ENCODE results near the gene DIPK1C.
A peak's percentile ranks its signal among the peaks of the same experiment; 100 is the strongest.

DIPK1C gene

DNA sequence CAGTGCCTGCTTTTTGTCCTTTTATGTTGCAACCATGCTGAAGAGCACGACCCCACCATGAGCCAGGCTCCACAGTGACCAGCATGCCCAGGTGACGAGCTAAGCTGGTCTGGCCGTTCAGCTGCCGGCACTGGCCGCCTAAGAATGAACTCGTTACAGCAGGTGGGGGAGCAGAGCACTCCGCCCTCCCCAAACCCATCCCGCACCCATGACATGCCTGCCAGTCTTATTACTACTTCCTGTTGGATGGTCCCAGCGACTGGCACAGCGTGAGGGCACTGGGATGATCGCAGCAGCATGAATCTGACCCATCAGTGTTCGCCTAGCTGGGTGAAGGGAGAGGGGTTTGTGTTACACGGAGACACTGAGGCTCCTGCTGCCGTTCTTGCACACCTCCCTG is 11.5 kb downstream of the DIPK1C start:
- H3K9me3 ChIP-seq (ENCODE audit: control insufficient read depth in 5 of 5, low read length in 5 of 5): no peaks in the 10 kb centered on the region

DNA sequence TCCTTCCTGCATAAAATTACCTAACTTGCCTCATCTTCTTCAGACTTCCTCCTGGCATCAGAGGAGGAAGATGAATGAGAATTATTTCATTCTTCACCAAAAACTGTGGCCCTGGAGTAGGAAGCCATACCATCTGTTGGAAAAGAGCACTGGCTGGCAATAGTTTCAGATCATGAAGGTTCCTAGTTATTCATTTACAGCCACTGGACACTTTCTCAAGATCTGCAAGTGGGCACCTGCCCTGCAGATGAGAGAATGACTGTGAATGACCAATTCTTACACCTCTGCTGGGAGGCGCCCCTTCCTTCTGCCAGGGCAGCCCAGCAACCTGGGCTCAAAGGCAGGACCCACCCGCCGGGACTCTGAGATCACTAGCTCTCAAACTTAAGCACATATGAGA is 13.0 kb downstream of the DIPK1C start:
- Histone ChIP-seq H3K36me3 (ENCODE audit: control insufficient read depth in 5 of 5, insufficient read depth in 5 of 5, low read length in 5 of 5) (no peaks in the 10 kb centered on the region), H3K27ac (ENCODE audit: low read depth, low read length) (no peak overlapping the region), H3K9me3 (ENCODE audit: control insufficient read depth in 5 of 5, low read length in 5 of 5) (no peaks in the 10 kb centered on the region), H3K4me1 (ENCODE audit: control insufficient read depth in 5 of 5, insufficient read depth in 5 of 5, low read length in 5 of 5) (no peaks in the 10 kb centered on the region), H3K27me3 (ENCODE audit: control insufficient read depth in 5 of 5, insufficient read depth in 4 of 5, low read length in 5 of 5) (peaks cover 0 to 5% (median 0%) of the 10 kb centered on the region in 5 donors), H3K4me3 (ENCODE audit: low read depth in 1 of 5, low read length in 5 of 5) (no peak overlapping the region), H3K9ac (ENCODE audit: low read length in 5 of 5) (no peak overlapping the region)

More for the DNA sequence above, 11.5 kb downstream of the DIPK1C start:
- Histone ChIP-seq H3K27ac (ENCODE audit: low read depth, low read length) (no peak overlapping the region), H3K27me3 (ENCODE audit: control insufficient read depth in 5 of 5, insufficient read depth in 4 of 5, low read length in 5 of 5) (peaks cover 0 to 5% (median 2%) of the 10 kb centered on the region in 5 donors), H3K36me3 (ENCODE audit: control insufficient read depth in 5 of 5, insufficient read depth in 5 of 5, low read length in 5 of 5) (no peaks in the 10 kb centered on the region), H3K9ac (ENCODE audit: low read length in 5 of 5) (no peak overlapping the region), H3K4me3 (ENCODE audit: low read depth in 1 of 5, low read length in 5 of 5) (no peak overlapping the region), H3K4me1 (ENCODE audit: control insufficient read depth in 5 of 5, insufficient read depth in 5 of 5, low read length in 5 of 5) (peaks cover 0 to 3% (median 0%) of the 10 kb centered on the region in 5 donors)

DNA sequence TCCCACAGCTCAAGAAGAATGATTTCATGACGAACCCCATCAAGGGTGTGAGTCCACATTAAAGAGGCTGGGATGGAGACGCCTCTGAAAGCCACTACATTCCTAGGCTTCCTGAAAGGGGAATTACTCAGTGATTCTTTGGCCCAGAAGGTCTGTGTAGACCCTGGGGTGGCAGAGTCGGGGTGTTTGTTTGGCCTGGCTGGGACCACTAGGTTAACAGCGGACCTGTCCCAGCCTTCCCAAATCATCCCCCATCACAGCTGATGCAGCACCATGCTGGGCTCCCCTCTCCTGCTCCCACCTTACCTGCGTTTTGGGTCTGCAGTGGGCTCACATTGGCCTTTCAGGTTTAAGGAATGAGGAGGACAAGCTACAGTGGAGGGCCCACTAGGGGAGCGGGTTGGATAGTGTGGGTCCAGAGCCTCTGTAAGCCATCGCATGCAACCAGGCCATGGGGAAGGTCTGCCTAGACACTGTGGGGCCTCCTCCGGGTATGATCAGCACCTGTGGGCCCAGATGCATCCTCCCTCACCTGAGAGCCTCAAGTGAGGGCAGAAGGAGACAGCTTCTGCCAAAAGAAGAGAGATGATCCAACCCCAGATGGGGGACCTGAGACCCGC is 16.2 kb downstream of the DIPK1C start:
- H3K27ac ChIP-seq (ENCODE audit: low read depth, low read length): no peak overlapping the region
- no peak overlapping the region for H3K9ac ChIP-seq (ENCODE audit: low read length in 5 of 5)
- no peaks in the 10 kb centered on the region for H3K36me3 ChIP-seq (ENCODE audit: control insufficient read depth in 5 of 5, insufficient read depth in 5 of 5, low read length in 5 of 5)

DNA sequence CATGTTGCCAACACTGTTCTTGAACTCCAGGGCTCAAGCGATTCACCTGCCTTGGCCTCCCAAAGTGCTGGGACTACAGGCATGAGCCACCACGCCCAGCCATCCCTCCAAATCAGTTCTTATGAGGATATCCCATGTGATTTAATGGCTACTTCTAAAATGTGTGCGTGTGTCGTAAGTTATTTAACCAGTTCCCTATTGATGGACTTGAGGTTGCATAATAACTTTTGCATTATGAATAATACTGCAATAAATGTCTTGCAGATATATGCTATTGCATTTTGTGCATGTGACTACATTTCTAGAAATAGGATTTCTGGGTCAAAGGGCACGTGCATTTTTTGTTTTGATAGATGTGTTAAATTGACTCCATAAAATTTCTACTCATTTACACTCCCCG is 19.0 kb downstream of the DIPK1C start:
- H3K9me3 ChIP-seq (ENCODE audit: control insufficient read depth in 5 of 5, low read length in 5 of 5): no peaks in the 10 kb centered on the region
- no peak overlapping the region for H3K9ac ChIP-seq (ENCODE audit: low read length in 5 of 5)
- no peaks in the 10 kb centered on the region for H3K36me3 ChIP-seq (ENCODE audit: control insufficient read depth in 5 of 5, insufficient read depth in 5 of 5, low read length in 5 of 5)
- no peak overlapping the region for H3K27ac ChIP-seq (ENCODE audit: low read depth, low read length)
- no peak overlapping the region for H3K4me3 ChIP-seq (ENCODE audit: low read depth in 1 of 5, low read length in 5 of 5)
- peaks cover 0 to 4% (median 0%) of the 10 kb centered on the region in 5 donors for H3K27me3 ChIP-seq (ENCODE audit: control insufficient read depth in 5 of 5, insufficient read depth in 4 of 5, low read length in 5 of 5)
- peaks cover 0 to 20% (median 8%) of the 10 kb centered on the region in 5 donors for H3K4me1 ChIP-seq (ENCODE audit: control insufficient read depth in 5 of 5, insufficient read depth in 5 of 5, low read length in 5 of 5)

More for the DNA sequence above, 16.2 kb downstream of the DIPK1C start:
- H3K4me1 ChIP-seq (ENCODE audit: control insufficient read depth in 5 of 5, insufficient read depth in 5 of 5, low read length in 5 of 5): peaks cover 0 to 12% (median 6%) of the 10 kb centered on the region in 5 donors
- H3K27me3 ChIP-seq (ENCODE audit: control insufficient read depth in 5 of 5, insufficient read depth in 4 of 5, low read length in 5 of 5): peaks cover 0 to 5% (median 2%) of the 10 kb centered on the region in 5 donors
- H3K4me3 ChIP-seq (ENCODE audit: low read depth in 1 of 5, low read length in 5 of 5): no peak overlapping the region
- H3K9me3 ChIP-seq (ENCODE audit: control insufficient read depth in 5 of 5, low read length in 5 of 5): no peaks in the 10 kb centered on the region

DNA sequence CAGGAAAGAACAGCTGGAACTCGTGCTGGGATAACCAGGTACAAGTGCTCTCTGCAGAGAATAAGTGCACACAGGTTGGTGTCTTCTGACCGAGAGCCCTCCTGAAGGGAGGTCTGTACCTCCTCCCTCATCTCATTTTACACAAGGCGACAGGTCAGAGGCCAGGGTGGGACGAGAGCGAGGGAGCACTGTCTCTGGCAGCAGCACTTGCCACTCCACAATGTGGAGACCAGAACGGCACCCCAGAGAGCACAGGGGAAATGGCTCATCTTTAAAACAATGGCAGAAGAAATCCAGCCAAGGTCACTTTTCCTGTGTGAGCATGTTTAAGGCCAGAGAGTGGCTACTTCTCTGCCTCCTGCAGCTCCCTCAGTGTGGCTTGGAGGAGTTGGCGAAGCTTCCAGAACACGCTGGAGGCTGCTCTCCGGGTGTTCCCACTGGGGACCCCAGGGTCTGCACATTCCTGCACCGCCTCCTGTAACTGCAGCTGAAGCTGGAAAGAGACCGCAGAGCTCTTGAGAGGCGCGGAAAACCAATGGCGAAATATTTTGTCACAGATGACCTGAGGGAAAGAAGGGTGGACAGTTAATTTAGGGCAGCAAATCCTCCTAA is 20.8 kb downstream of the DIPK1C start:
- Histone ChIP-seq H3K4me1 (ENCODE audit: control insufficient read depth in 5 of 5, insufficient read depth in 5 of 5, low read length in 5 of 5) (peaks cover 0 to 20% (median 13%) of the 10 kb centered on the region in 5 donors), H3K27ac (ENCODE audit: low read depth, low read length) (peak overlapping the region; percentile 4), H3K36me3 (ENCODE audit: control insufficient read depth in 5 of 5, insufficient read depth in 5 of 5, low read length in 5 of 5) (no peaks in the 10 kb centered on the region), H3K4me3 (ENCODE audit: low read depth in 1 of 5, low read length in 5 of 5) (no peak overlapping the region), H3K27me3 (ENCODE audit: control insufficient read depth in 5 of 5, insufficient read depth in 4 of 5, low read length in 5 of 5) (peaks cover 0 to 4% (median 0%) of the 10 kb centered on the region in 5 donors), H3K9ac (ENCODE audit: low read length in 5 of 5) (no peak overlapping the region), H3K9me3 (ENCODE audit: control insufficient read depth in 5 of 5, low read length in 5 of 5) (no peaks in the 10 kb centered on the region)

DNA sequence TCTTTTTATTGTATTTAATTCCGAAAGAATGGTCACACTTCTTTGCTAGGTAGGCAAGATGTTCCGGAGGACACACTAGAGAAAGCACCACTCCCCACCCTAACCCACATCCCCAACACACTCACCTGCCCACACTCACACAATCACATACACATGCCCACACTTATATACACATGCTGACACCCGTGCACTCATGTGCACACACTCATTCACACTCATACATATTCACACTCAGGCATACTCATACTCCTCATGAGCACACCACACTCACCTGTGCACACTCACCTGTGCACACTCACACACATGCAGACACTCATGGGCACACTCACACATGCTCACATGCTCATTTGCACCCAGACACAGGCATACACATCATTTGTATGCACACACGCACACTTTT is 21.4 kb downstream of the DIPK1C start:
- no peak overlapping the region for H3K9ac ChIP-seq (ENCODE audit: low read length in 5 of 5)
- H3K4me1 ChIP-seq (ENCODE audit: control insufficient read depth in 5 of 5, insufficient read depth in 5 of 5, low read length in 5 of 5): peaks cover 0 to 20% (median 14%) of the 10 kb centered on the region in 5 donors
- no peaks in the 10 kb centered on the region for H3K9me3 ChIP-seq (ENCODE audit: control insufficient read depth in 5 of 5, low read length in 5 of 5)
- peaks cover 0 to 4% (median 0%) of the 10 kb centered on the region in 5 donors for H3K27me3 ChIP-seq (ENCODE audit: control insufficient read depth in 5 of 5, insufficient read depth in 4 of 5, low read length in 5 of 5)
- H3K36me3 ChIP-seq (ENCODE audit: control insufficient read depth in 5 of 5, insufficient read depth in 5 of 5, low read length in 5 of 5): no peaks in the 10 kb centered on the region
- H3K27ac ChIP-seq (ENCODE audit: low read depth, low read length): no peak overlapping the region
- no peak overlapping the region for H3K4me3 ChIP-seq (ENCODE audit: low read depth in 1 of 5, low read length in 5 of 5)

DNA sequence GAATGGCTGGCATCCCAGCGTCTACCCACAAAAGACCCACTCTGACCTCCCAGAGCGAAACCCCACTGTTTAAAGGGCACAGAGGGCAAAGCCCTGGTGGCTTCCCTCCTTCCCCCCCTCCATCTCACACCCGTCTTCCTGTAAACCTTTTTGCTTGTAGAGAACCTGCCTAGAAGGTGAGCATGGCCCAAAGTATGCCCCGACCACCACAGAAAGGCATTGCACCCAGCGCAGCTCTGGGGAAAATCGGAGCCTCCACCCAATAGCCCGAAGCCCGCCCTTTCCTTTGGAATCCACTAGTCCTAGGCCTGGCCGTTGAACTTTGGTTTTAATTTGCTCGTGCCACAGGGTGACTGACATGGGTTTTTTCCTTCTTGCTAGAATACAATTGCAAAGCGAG is 22.6 kb downstream of the DIPK1C start:
- Histone ChIP-seq H3K27ac (ENCODE audit: low read depth, low read length) (no peak overlapping the region), H3K9ac (ENCODE audit: low read length in 5 of 5) (no peak overlapping the region), H3K27me3 (ENCODE audit: control insufficient read depth in 5 of 5, insufficient read depth in 4 of 5, low read length in 5 of 5) (peaks cover 0 to 6% (median 0%) of the 10 kb centered on the region in 5 donors), H3K9me3 (ENCODE audit: control insufficient read depth in 5 of 5, low read length in 5 of 5) (no peaks in the 10 kb centered on the region), H3K36me3 (ENCODE audit: control insufficient read depth in 5 of 5, insufficient read depth in 5 of 5, low read length in 5 of 5) (no peaks in the 10 kb centered on the region), H3K4me1 (ENCODE audit: control insufficient read depth in 5 of 5, insufficient read depth in 5 of 5, low read length in 5 of 5) (peaks cover 0 to 21% (median 14%) of the 10 kb centered on the region in 5 donors), H3K4me3 (ENCODE audit: low read depth in 1 of 5, low read length in 5 of 5) (no peak overlapping the region)

DNA sequence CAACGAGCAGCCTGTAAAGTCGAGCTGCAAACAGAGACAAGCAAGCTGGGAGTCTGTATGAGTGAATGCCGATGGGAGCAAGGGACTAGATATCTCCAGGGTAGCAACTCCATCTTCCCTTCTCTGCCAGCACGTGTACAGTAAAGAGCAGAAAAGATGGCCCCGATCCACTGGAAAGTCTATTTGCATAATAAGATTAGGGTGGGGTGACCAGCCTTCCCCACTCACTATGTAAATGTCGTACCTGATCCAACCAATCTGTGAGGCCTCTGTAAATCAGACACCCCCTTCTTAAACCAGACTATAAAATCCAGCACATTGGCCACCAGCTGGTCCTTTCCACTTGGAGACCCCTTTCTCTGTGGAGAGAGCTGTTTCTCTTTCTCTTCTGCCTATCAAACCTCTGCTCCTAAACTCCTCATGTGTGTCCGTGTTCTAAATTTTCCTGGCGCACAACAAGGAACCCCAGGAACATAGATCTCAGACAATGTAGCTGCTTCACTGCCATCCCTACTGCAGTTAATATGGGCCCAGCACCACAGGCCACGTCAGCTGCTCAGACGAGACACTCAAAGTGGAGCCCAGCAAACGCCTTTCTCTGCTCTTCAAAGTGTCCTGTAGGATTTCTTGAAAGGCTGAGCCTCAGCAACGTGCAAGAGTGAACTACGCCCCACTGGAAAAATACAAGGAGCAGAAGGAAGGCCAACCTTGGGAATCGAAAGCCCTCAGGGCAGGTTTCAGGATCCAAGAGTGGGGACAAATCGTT is 26.1 kb downstream of the DIPK1C start:
- Histone ChIP-seq H3K36me3 (ENCODE audit: control insufficient read depth in 5 of 5, insufficient read depth in 5 of 5, low read length in 5 of 5) (no peaks in the 10 kb centered on the region), H3K9me3 (ENCODE audit: control insufficient read depth in 5 of 5, low read length in 5 of 5) (no peaks in the 10 kb centered on the region), H3K4me3 (ENCODE audit: low read depth in 1 of 5, low read length in 5 of 5) (no peak overlapping the region), H3K4me1 (ENCODE audit: control insufficient read depth in 5 of 5, insufficient read depth in 5 of 5, low read length in 5 of 5) (peaks cover 0 to 12% (median 3%) of the 10 kb centered on the region in 5 donors), H3K27ac (ENCODE audit: low read depth, low read length) (no peak overlapping the region), H3K27me3 (ENCODE audit: control insufficient read depth in 5 of 5, insufficient read depth in 4 of 5, low read length in 5 of 5) (peaks cover 0 to 5% (median 0%) of the 10 kb centered on the region in 5 donors), H3K9ac (ENCODE audit: low read length in 5 of 5) (no peak overlapping the region)

DNA sequence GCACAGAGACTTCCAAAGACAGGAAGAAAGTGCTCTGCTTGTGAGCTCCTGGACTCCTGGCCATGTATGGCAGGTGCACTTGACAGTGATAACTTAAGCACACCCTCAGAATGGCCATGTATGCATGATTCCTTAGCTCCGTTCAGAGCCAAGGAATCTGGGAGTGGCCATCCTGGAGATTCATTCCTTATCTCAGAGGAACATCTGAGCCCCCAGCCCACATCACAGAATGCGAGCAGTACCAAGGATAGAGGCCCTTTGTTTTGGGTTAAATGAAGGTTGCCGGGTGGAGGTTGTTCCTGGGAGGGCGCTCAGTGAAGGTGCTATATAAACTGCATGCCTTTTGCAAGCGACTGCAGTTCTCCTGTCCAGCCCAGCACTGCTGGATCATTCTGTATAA is 26.9 kb downstream of the DIPK1C start:
- Histone ChIP-seq H3K27ac (ENCODE audit: low read depth, low read length) (no peak overlapping the region), H3K9ac (ENCODE audit: low read length in 5 of 5) (no peak overlapping the region), H3K4me3 (ENCODE audit: low read depth in 1 of 5, low read length in 5 of 5) (no peak overlapping the region), H3K9me3 (ENCODE audit: control insufficient read depth in 5 of 5, low read length in 5 of 5) (peaks cover 0 to 5% (median 4%) of the 10 kb centered on the region in 5 donors), H3K27me3 (ENCODE audit: control insufficient read depth in 5 of 5, insufficient read depth in 4 of 5, low read length in 5 of 5) (peaks cover 0 to 2% (median 0%) of the 10 kb centered on the region in 5 donors), H3K36me3 (ENCODE audit: control insufficient read depth in 5 of 5, insufficient read depth in 5 of 5, low read length in 5 of 5) (no peaks in the 10 kb centered on the region), H3K4me1 (ENCODE audit: control insufficient read depth in 5 of 5, insufficient read depth in 5 of 5, low read length in 5 of 5) (peaks cover 0 to 6% (median 0%) of the 10 kb centered on the region in 5 donors)

DNA sequence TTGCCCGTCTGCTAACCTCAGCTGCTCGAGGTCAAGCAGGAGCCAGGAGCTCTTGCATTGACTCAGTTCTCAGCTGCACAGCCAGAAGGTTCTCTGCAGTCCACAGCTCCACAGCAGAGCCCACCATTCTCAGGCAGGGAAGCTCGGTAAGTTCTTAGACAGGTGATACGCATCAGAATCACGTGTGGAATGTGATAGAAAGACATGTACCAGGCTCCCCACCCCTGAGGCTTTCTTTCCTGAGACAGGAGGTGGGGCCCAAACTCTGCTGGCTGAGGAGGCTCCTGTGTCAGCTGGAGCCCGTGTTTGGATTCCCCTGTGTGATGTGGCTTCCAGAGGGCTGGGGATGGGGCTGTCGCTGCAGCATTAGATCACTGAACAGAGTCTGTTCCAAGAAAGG is 28.0 kb downstream of the DIPK1C start:
- no peak overlapping the region for H3K27ac ChIP-seq (ENCODE audit: low read depth, low read length)
- H3K4me1 ChIP-seq (ENCODE audit: control insufficient read depth in 5 of 5, insufficient read depth in 5 of 5, low read length in 5 of 5): peaks cover 0 to 6% (median 3%) of the 10 kb centered on the region in 5 donors
- H3K9ac ChIP-seq (ENCODE audit: low read length in 5 of 5): no peak overlapping the region
- H3K36me3 ChIP-seq (ENCODE audit: control insufficient read depth in 5 of 5, insufficient read depth in 5 of 5, low read length in 5 of 5): no peaks in the 10 kb centered on the region
- H3K9me3 ChIP-seq (ENCODE audit: control insufficient read depth in 5 of 5, low read length in 5 of 5): peaks cover 0 to 7% (median 5%) of the 10 kb centered on the region in 5 donors
- H3K27me3 ChIP-seq (ENCODE audit: control insufficient read depth in 5 of 5, insufficient read depth in 4 of 5, low read length in 5 of 5): peaks cover 0 to 2% (median 0%) of the 10 kb centered on the region in 5 donors
- no peak overlapping the region for H3K4me3 ChIP-seq (ENCODE audit: low read depth in 1 of 5, low read length in 5 of 5)
